Stimulated activated CD4-positive, alpha-beta T cell treated with anti-CD3 and anti-CD28 coated beads, TNF-alpha, amount 100 ng/mL, for 24 hours (primary cell): ENCODE results near the gene S100A2.
"Not testable (repeated sequence)": the region's sequence is repeated elsewhere in the genome, so short reads cannot be mapped to it uniquely, and the experiment has no call there.

Experiments
- DNase-seq, 3 experiments: peaks; one replicate each; pipeline ENCODE4 v3.0.0-alpha.2; 2020; ENCODE audit warnings: low read depth in 3 of 3

S100A2 gene

GRCh38 chr1:153563991-153564390, 1.7 kb downstream of the S100A2 start:
- no peak for DNase-seq

GRCh38 chr1:153563483-153563901, 2.2 kb downstream of the S100A2 start:
- no peak for DNase-seq

GRCh38 chr1:153562021-153562420, 3.6 kb downstream of the S100A2 start:
- not testable (repeated sequence) for DNase-seq

- DNase-seq, result no peak
Measured at GRCh38 chr1:153561466-153561985, 4.1 kb downstream of the S100A2 start.

- no peak for DNase-seq
Measured at GRCh38 chr1:153560771-153561465, 4.7 kb downstream of the S100A2 start.

GRCh38 chr1:153560241-153560640, 5.4 kb downstream of the S100A2 start:
- no peak for DNase-seq

GRCh38 chr1:153557877-153558276, 7.8 kb downstream of the S100A2 start:
- DNase-seq, result no peak

GRCh38 chr1:153556348-153556747, 9.3 kb downstream of the S100A2 start:
- no peak for DNase-seq

GRCh38 chr1:153553830-153554541, 11.7 kb downstream of the S100A2 start:
- DNase-seq, result no peak

- no peak for DNase-seq
Measured at GRCh38 chr1:153553096-153553495, 12.5 kb downstream of the S100A2 start.

- DNase-seq, result no peak
Measured at GRCh38 chr1:153552335-153552734, 13.3 kb downstream of the S100A2 start.

- DNase-seq, result no peak
Measured at GRCh38 chr1:153550827-153551500, 14.7 kb downstream of the S100A2 start.

GRCh38 chr1:153550398-153550758, 15.3 kb downstream of the S100A2 start:
- no peak for DNase-seq

GRCh38 chr1:153549741-153550397, 15.8 kb downstream of the S100A2 start:
- no peak for DNase-seq

GRCh38 chr1:153548722-153549688, 16.6 kb downstream of the S100A2 start, which contains the start of gene S100A3:
Gene S100A3 (minus strand): TSS chr1:153549258. CDS start chr1:153548485, 773 bp downstream.
- no peak for DNase-seq

- DNase-seq, result no peak
Measured at GRCh38 chr1:153547560-153548551, 17.8 kb downstream of the S100A2 start.

GRCh38 chr1:153546796-153547559, 18.7 kb downstream of the S100A2 start:
- no peak for DNase-seq

- no peak for DNase-seq
Measured at GRCh38 chr1:153546371-153546770, 19.3 kb downstream of the S100A2 start.
